Thoracic aorta (tissue), 2 donors: ENCODE data around the gene OR4N5. TPM values are rescaled to one million over a fixed set of nuclear protein-coding genes. Genes with fewer than 3 reads are reported as not detected.

ENCODE experiments used
- ATAC-seq: fragments of 150-250 bp; one replicate; pipeline ENCODE4 v1.8.0; 2017; ENCODE audit warnings: low read depth; ENCODE audit not compliant: insufficient number of reproducible peaks, low FRiP score
- DNase-seq: peaks from one replicate; pipeline ENCODE4 v3.0.0-alpha.2; 2020; ENCODE audit warnings: low spot score
- H3K27ac ChIP-seq, 2 donors: fragments of 200-600 bp; sonication (generic); 1 replicate in 1 of 2; 2 replicates in 1 of 2; pipeline ENCODE4 v1.5.1; 2016; ENCODE audit warnings: mild to moderate bottlenecking in 2 of 2, moderate library complexity in 2 of 2
- H3K27me3 ChIP-seq: fragments of 200-600 bp; sonication (generic); replicated peaks from 2 replicates; pipeline ENCODE4 v1.6.0; 2016; ENCODE audit warnings: mild to moderate bottlenecking; ENCODE audit not compliant: insufficient read depth
- H3K36me3 ChIP-seq: fragments of 200-600 bp; sonication (generic); one replicate; pipeline ENCODE4 v1.5.1; 2016
- H3K4me1 ChIP-seq, 2 donors: fragments of 200-600 bp; sonication (generic); 1 replicate in 1 of 2; 2 replicates in 1 of 2; pipeline versions ENCODE4 v1.5.1 to v1.6.0; 2016; ENCODE audit warnings: low read depth in 2 of 2, mild to moderate bottlenecking in 1 of 2; ENCODE audit not compliant: control insufficient read depth in 1 of 2
- H3K4me3 ChIP-seq: fragments of 200-600 bp; sonication (generic); 2 replicates; pipeline ENCODE4 v1.5.1; 2016; ENCODE audit warnings: mild to moderate bottlenecking
- H3K9me3 ChIP-seq: fragments of 200-600 bp; sonication (generic); 2 replicates; pipeline ENCODE4 v1.5.1; 2016
- total RNA-seq, 2 donors: library from RNA; depleted of rRNA; stranded (reverse); fragments of >200 nt; gene quantifications; one replicate each; pipeline versions ENCODE4 v1.1.0 to v1.2.3, GENCODE V29; 2016
- TF ChIP-seq, protein P1 (sequence below): fragments of 200-600 bp; sonication (generic); IDR thresholded peaks from one replicate; pipeline ENCODE4 v1.5.1; 2019; ENCODE audit warnings: antibody characterized with exemption

OR4N5 gene
- total RNA-seq, 2 donors from 2014 or later, result not detected

DNA sequence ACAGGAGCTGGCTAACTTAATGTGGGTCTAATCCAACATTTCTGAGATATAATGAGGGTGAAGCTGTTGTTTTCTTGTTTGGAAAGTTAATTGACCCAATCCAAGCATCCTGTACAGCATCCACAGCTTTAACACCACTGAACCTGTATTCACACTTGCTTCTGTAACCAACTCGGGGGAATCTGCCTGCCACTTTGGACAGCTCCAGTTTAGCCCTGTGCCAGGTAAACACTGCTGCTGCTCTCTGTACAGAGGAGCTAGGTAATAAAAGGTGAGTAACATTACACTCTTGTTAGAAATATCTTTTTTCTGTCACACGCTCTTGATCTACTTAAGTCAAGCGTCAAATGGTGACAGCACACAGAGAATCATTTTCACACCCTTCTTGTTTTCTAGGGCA, 52.8 kb downstream of the OR4N5 start:
- DNase-seq (no peak), ATAC-seq (no peak)
- Histone ChIP-seq H3K9me3 (no peaks in the 10 kb centered on the region), H3K36me3 (no peaks in the 10 kb centered on the region), H3K4me1 (no peaks in the 10 kb centered on the region), H3K4me3 (no peak overlapping the region), H3K27me3 (no peaks in the 10 kb centered on the region), H3K27ac (no peak overlapping the region)
- TF ChIP-seq, protein P1, sequence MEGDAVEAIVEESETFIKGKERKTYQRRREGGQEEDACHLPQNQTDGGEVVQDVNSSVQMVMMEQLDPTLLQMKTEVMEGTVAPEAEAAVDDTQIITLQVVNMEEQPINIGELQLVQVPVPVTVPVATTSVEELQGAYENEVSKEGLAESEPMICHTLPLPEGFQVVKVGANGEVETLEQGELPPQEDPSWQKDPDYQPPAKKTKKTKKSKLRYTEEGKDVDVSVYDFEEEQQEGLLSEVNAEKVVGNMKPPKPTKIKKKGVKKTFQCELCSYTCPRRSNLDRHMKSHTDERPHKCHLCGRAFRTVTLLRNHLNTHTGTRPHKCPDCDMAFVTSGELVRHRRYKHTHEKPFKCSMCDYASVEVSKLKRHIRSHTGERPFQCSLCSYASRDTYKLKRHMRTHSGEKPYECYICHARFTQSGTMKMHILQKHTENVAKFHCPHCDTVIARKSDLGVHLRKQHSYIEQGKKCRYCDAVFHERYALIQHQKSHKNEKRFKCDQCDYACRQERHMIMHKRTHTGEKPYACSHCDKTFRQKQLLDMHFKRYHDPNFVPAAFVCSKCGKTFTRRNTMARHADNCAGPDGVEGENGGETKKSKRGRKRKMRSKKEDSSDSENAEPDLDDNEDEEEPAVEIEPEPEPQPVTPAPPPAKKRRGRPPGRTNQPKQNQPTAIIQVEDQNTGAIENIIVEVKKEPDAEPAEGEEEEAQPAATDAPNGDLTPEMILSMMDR, result no peak

DNA sequence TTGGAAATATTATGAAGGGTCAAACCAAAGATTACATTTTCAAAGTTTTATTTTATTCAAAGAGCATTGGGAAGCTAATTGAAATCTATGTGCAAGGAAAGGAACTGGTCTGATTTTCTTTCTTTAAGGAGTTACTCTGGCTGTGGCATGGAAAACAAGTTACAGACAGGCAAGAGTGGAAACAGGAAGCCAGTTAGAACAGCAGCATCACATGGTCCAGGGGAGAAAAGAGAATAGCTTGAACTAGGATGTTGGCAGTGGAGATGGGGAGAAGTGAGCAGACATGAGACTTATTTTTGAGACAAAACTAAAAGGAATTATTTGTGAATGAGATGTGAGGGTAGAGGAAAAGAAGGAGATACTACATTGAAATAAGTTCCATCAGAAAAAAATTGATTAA, 55.5 kb downstream of the OR4N5 start:
- Histone ChIP-seq H3K27ac (no peak overlapping the region), H3K27me3 (no peaks in the 10 kb centered on the region), H3K36me3 (no peaks in the 10 kb centered on the region), H3K9me3 (no peaks in the 10 kb centered on the region), H3K4me1 (no peaks in the 10 kb centered on the region), H3K4me3 (no peak overlapping the region)
- no peak for DNase-seq
- TF ChIP-seq, protein P1, result no peak
- no peak for ATAC-seq

Other genes with a start within 250 kb of the OR4N5 start
- not detected for gene OR4K5, start 218.2 kb upstream of the OR4N5 start, total RNA-seq
- gene OR4K1, start 207.9 kb upstream of the OR4N5 start, total RNA-seq, result not detected
- not detected for gene OR4K15, start 163.2 kb upstream of the OR4N5 start, total RNA-seq
- not detected for gene OR4Q2, start 136.7 kb upstream of the OR4N5 start, total RNA-seq
- gene OR4K14, start 119.5 kb upstream of the OR4N5 start, total RNA-seq, result not detected
- not detected for gene OR4K13, start 102.8 kb upstream of the OR4N5 start, total RNA-seq
- not detected for gene OR4L1, start 78.8 kb upstream of the OR4N5 start, total RNA-seq
- gene OR4K17, start 28.1 kb upstream of the OR4N5 start, total RNA-seq, result not detected
- not detected for gene OR11G2, start 52.1 kb downstream of the OR4N5 start, total RNA-seq
- not detected for gene OR11H6, start 84.9 kb downstream of the OR4N5 start, total RNA-seq
- gene OR11H7, start 90.2 kb downstream of the OR4N5 start, total RNA-seq, result not detected
- not detected for gene OR11H4, start 100.5 kb downstream of the OR4N5 start, total RNA-seq
- 10 to 100 TPM; 10.2 to 10.4 TPM for gene TTC5, start 167.1 kb downstream of the OR4N5 start, total RNA-seq
- 10 to 100 TPM; 47.7 to 60.3 TPM for gene CCNB1IP1, start 194.5 kb downstream of the OR4N5 start, total RNA-seq
- gene PARP2, start 204.8 kb downstream of the OR4N5 start, total RNA-seq, result 1 to 10 TPM; 3.9 to 5.8 TPM